H9 (cell line): ENCODE data around the gene CDH13. TPM values are rescaled to one million over a fixed set of nuclear protein-coding genes. Genes with fewer than 3 reads are reported as not detected.

Experiments
- DNase-seq: peaks from one replicate; pipeline ENCODE4 v3.0.0-alpha.2; 2017
- H2AFZ ChIP-seq: one replicate; pipeline ENCODE4 v1.6.1; 2013; ENCODE audit warnings: mild to moderate bottlenecking, low read length, control low read depth, moderate library complexity
- H2AK5ac ChIP-seq: 2 replicates; pipeline ENCODE4 v1.6.1; 2013; ENCODE audit warnings: low read length, control low read depth, mixed read lengths; ENCODE audit not compliant: insufficient read length
- H2BK120ac ChIP-seq: one replicate; pipeline ENCODE4 v1.6.1; 2013; ENCODE audit warnings: low read depth, mild to moderate bottlenecking, low read length, control low read depth, inconsistent platforms; ENCODE audit not compliant: poor library complexity, severe bottlenecking
- H2BK12ac ChIP-seq: 2 replicates; pipeline ENCODE4 v1.6.1; 2013; ENCODE audit warnings: low read length, control low read depth, mixed read lengths, low read depth; ENCODE audit not compliant: insufficient read length
- H2BK15ac ChIP-seq: 2 replicates; pipeline ENCODE4 v1.6.1; 2013; ENCODE audit warnings: low read depth, low read length, control low read depth
- H2BK20ac ChIP-seq: one replicate; pipeline ENCODE4 v1.6.1; 2013; ENCODE audit warnings: low read depth, mild to moderate bottlenecking, low read length, control low read depth, inconsistent platforms; ENCODE audit not compliant: poor library complexity, severe bottlenecking
- H2BK5ac ChIP-seq: 2 replicates; pipeline ENCODE4 v1.6.1; 2013; ENCODE audit warnings: low read length, control low read depth, mixed read lengths; ENCODE audit not compliant: insufficient read length
- H3K14ac ChIP-seq: 2 replicates; pipeline ENCODE4 v1.6.1; 2013; ENCODE audit warnings: low read length, control low read depth; ENCODE audit not compliant: insufficient read depth
- H3K18ac ChIP-seq: 2 replicates; pipeline ENCODE4 v1.6.1; 2013; ENCODE audit warnings: low read depth, mild to moderate bottlenecking, mixed read lengths, low read length, control low read depth; ENCODE audit not compliant: insufficient read length
- H3K23ac ChIP-seq: 2 replicates; pipeline ENCODE4 v1.6.1; 2013; ENCODE audit warnings: low read length, control low read depth, mixed read lengths, low read depth; ENCODE audit not compliant: insufficient read length
- H3K23me2 ChIP-seq: 2 replicates; pipeline ENCODE4 v1.6.1; 2013; ENCODE audit warnings: low read depth, mild to moderate bottlenecking, mixed read lengths, low read length, control low read depth; ENCODE audit not compliant: insufficient read length, poor library complexity, severe bottlenecking
- H3K27ac ChIP-seq: 2 replicates; pipeline ENCODE4 v1.5.1; 2013; ENCODE audit warnings: low read length, control low read depth, mixed read lengths, low read depth; ENCODE audit not compliant: insufficient read length
- H3K27me3 ChIP-seq: 2 replicates; pipeline ENCODE4 v1.6.1; 2013; ENCODE audit warnings: low read length, control low read depth, inconsistent platforms; ENCODE audit not compliant: insufficient read depth
- H3K4ac ChIP-seq: 2 replicates; pipeline ENCODE4 v1.6.1; 2013; ENCODE audit warnings: low read depth, mild to moderate bottlenecking, control low read depth, inconsistent platforms, low read length, moderate library complexity
- H3K4me1 ChIP-seq: 2 replicates; pipeline ENCODE4 v1.6.1; 2013; ENCODE audit warnings: low read length, control low read depth, inconsistent platforms; ENCODE audit not compliant: insufficient read depth
- H3K4me2 ChIP-seq: 2 replicates; pipeline ENCODE4 v1.6.1; 2013; ENCODE audit warnings: low read length, control low read depth, mixed read lengths; ENCODE audit not compliant: insufficient read length, insufficient read depth
- H3K56ac ChIP-seq: 2 replicates; pipeline ENCODE4 v1.6.1; 2013; ENCODE audit warnings: low read depth, mild to moderate bottlenecking, mixed read lengths, low read length, control low read depth; ENCODE audit not compliant: insufficient read length
- H3K79me1 ChIP-seq: 2 replicates; pipeline ENCODE4 v1.6.1; 2013; ENCODE audit warnings: low read depth, mild to moderate bottlenecking, moderate library complexity, low read length, control low read depth, inconsistent platforms; ENCODE audit not compliant: insufficient read depth, poor library complexity, severe bottlenecking
- H3K79me2 ChIP-seq: 2 replicates; pipeline ENCODE4 v1.6.1; 2013; ENCODE audit warnings: low read length, control low read depth, inconsistent platforms; ENCODE audit not compliant: insufficient read depth
- H3K9ac ChIP-seq: 2 replicates; pipeline ENCODE4 v1.6.1; 2013; ENCODE audit warnings: low read length, control low read depth, mixed read lengths; ENCODE audit not compliant: insufficient read length; ENCODE audit errors: extremely low read depth
- H3K9me3 ChIP-seq: one replicate; pipeline ENCODE4 v1.6.1; 2013; ENCODE audit warnings: low read depth, low read length, inconsistent platforms; ENCODE audit not compliant: control insufficient read depth
- H3T11ph ChIP-seq: one replicate; pipeline ENCODE4 v1.6.1; 2013; ENCODE audit warnings: mild to moderate bottlenecking, low read length, control low read depth, inconsistent platforms
- H4K20me1 ChIP-seq: one replicate; pipeline ENCODE4 v1.6.1; 2013; ENCODE audit not compliant: control insufficient read depth, insufficient read length, insufficient read depth
- H4K5ac ChIP-seq: 2 replicates; pipeline ENCODE4 v1.6.1; 2013; ENCODE audit warnings: low read depth, mild to moderate bottlenecking, mixed read lengths, low read length, control low read depth; ENCODE audit not compliant: insufficient read length
- H4K8ac ChIP-seq: replicated peaks from 2 replicates; pipeline ENCODE4 v1.6.1; 2013; ENCODE audit warnings: low read length, control low read depth, mixed read lengths, low read depth; ENCODE audit not compliant: insufficient read length
- H4K91ac ChIP-seq: 2 replicates; pipeline ENCODE4 v1.6.1; 2013; ENCODE audit warnings: low read depth, mild to moderate bottlenecking, moderate library complexity, mixed read lengths, low read length, control low read depth; ENCODE audit not compliant: insufficient read length
- H3K27ac Mint-ChIP-seq, 3 experiments: 2 replicates in 2 of 3; 3 replicates in 1 of 3; pipeline ENCODE4 v1.8.0; 2020 to 2021; ENCODE audit warnings: mixed read lengths in 3 of 3, mild to moderate bottlenecking in 1 of 3, moderate library complexity in 1 of 3
- H3K27me3 Mint-ChIP-seq: 2 replicates; pipeline ENCODE4 v1.8.0; 2021; ENCODE audit warnings: low read depth, mild to moderate bottlenecking, moderate library complexity, mixed read lengths
- H3K36me3 Mint-ChIP-seq, 3 experiments: 2 replicates in 2 of 3; 3 replicates in 1 of 3; pipeline ENCODE4 v1.8.0; 2020 to 2021; ENCODE audit warnings: low read depth in 3 of 3, mixed read lengths in 3 of 3; ENCODE audit not compliant: insufficient read depth in 1 of 3
- H3K4me1 Mint-ChIP-seq, 2 experiments: 2 replicates each; pipeline ENCODE4 v1.8.0; 2020; ENCODE audit warnings: mixed read lengths in 2 of 2
- H3K4me3 Mint-ChIP-seq, 2 experiments: 2 replicates in 1 of 2; 3 replicates in 1 of 2; pipeline ENCODE4 v1.8.0; 2020 to 2021; ENCODE audit warnings: mild to moderate bottlenecking in 2 of 2, mixed read lengths in 2 of 2, moderate library complexity in 1 of 2
- H3K9me3 Mint-ChIP-seq, 2 experiments: 2 replicates in 1 of 2; 3 replicates in 1 of 2; pipeline ENCODE4 v1.8.0; 2020; ENCODE audit warnings: mild to moderate bottlenecking in 2 of 2, mixed read lengths in 2 of 2, moderate library complexity in 1 of 2
- WGBS: extraction: QIAGEN DNeasy Blood & Tissue Kit; methylation state at CpG from one replicate; pipeline ENCODE4 v1.1.7; 2013; ENCODE audit warnings: missing lambda C conversion rate, low lambda C conversion rate, mixed read lengths; ENCODE audit not compliant: insufficient read length; ENCODE audit errors: extremely low coverage; 5-methylcytosine and 5-hydroxymethylcytosine counted together
- total RNA-seq: library from RNA; stranded (reverse); gene quantifications from 2 replicates; pipeline ENCODE4 v1.2.1, GENCODE V29; 2021
- TF ChIP-seq, protein P1 (sequence below): fragments of 200-600 bp; sonication (generic); conservative IDR thresholded peaks from 3 replicates; pipeline ENCODE4 v1.8.0; 2021; ENCODE audit warnings: antibody characterized with exemption, mild to moderate bottlenecking

The CDH13 gene
- total RNA-seq, 1 experiment from 2014 or later = 1.5 TPM

DNA sequence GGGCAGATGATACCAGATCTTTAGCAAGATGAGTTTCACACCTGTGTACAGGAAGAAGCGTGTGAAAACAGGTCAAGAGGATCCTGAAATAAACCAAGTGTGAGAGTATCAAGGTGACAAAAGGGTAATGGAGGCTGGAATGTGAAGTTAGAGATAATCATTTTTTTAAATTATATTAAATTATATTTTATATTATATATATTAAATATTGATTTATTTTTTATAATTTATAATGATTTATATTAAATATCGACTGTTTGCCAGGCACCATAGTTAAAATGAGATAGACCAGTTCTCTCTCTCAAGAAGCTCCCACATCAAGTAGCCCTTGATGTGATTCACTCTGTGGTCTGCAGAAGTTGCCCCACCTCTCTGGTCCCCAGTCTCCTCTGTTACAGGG is 820.8 kb downstream of the CDH13 start:
- Histone ChIP-seq H3K9ac (no peak overlapping the region), H2BK5ac (no peak overlapping the region), H3K4ac (no peak overlapping the region; the same call in 1 of the 2 replicates), H4K8ac (no peak overlapping the region), H2AFZ (no peak overlapping the region), H3K27me3 (no peaks in the 10 kb centered on the region), H3K23me2 (no peaks in the 10 kb centered on the region), H3K27ac (no peak overlapping the region), H4K91ac (no peak overlapping the region), H3K4me2 (no peak overlapping the region), H3K79me2 (no peaks in the 10 kb centered on the region), H2AK5ac (no peak overlapping the region), H2BK15ac (no peak overlapping the region), H3T11ph (no peak overlapping the region), H2BK12ac (no peak overlapping the region), H3K18ac (no peak overlapping the region), H2BK120ac (no peak overlapping the region), H3K14ac (no peak overlapping the region), H2BK20ac (no peak overlapping the region), H3K23ac (no peak overlapping the region), H4K20me1 (no peaks in the 10 kb centered on the region), H3K56ac (no peak overlapping the region), H4K5ac (no peak overlapping the region), H3K79me1 (no peaks in the 10 kb centered on the region), H3K9me3 (no peaks in the 10 kb centered on the region), H3K4me1 (no peaks in the 10 kb centered on the region)
- no peak for DNase-seq
- WGBS = no CpG with 5 or more reads among the region's 2 CpGs
- H3K9me3 Mint-ChIP-seq = no peaks in the 10 kb centered on the region
- H3K4me3 Mint-ChIP-seq = no peak overlapping the region
- peaks cover 10% of the 10 kb centered on the region for H3K27me3 Mint-ChIP-seq
- no peaks in the 10 kb centered on the region for H3K4me1 Mint-ChIP-seq
- no peaks in the 10 kb centered on the region for H3K36me3 Mint-ChIP-seq
- TF ChIP-seq, protein P1, sequence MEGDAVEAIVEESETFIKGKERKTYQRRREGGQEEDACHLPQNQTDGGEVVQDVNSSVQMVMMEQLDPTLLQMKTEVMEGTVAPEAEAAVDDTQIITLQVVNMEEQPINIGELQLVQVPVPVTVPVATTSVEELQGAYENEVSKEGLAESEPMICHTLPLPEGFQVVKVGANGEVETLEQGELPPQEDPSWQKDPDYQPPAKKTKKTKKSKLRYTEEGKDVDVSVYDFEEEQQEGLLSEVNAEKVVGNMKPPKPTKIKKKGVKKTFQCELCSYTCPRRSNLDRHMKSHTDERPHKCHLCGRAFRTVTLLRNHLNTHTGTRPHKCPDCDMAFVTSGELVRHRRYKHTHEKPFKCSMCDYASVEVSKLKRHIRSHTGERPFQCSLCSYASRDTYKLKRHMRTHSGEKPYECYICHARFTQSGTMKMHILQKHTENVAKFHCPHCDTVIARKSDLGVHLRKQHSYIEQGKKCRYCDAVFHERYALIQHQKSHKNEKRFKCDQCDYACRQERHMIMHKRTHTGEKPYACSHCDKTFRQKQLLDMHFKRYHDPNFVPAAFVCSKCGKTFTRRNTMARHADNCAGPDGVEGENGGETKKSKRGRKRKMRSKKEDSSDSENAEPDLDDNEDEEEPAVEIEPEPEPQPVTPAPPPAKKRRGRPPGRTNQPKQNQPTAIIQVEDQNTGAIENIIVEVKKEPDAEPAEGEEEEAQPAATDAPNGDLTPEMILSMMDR = no peak
- no peak overlapping the region for H3K27ac Mint-ChIP-seq
